Thyroid gland (tissue), 4 donors: ENCODE data around the gene TMEM38A. TPM values are rescaled to one million over a fixed set of nuclear protein-coding genes. Genes with fewer than 3 reads are reported as not detected.
"Not testable (repeated sequence)": the region's sequence is repeated elsewhere in the genome, so short reads cannot be mapped to it uniquely, and the experiment has no call there.

Experiments
- DNase-seq, 2 donors: peaks; one replicate each; pipeline ENCODE4 v3.0.0-alpha.2; 2019
- H3K27ac ChIP-seq, 3 donors: fragments of 200-600 bp; sonication (generic); 1 replicate in 2 of 3; 2 replicates in 1 of 3; pipeline ENCODE4 v1.5.1; 2016 to 2019; ENCODE audit warnings: mild to moderate bottlenecking in 1 of 3, moderate library complexity in 1 of 3
- H3K27me3 ChIP-seq: fragments of 200-600 bp; sonication (generic); one replicate; pipeline ENCODE4 v1.5.1; 2019
- H3K36me3 ChIP-seq, 2 donors: fragments of 200-600 bp; sonication (generic); one replicate each; pipeline ENCODE4 v1.5.1; 2016 to 2019
- H3K4me1 ChIP-seq, 2 donors: fragments of 200-600 bp; sonication (generic); one replicate each; pipeline ENCODE4 v1.5.1; 2017 to 2019
- H3K4me3 ChIP-seq, 3 donors: fragments of 200-600 bp; sonication (generic); replicated peaks in 1 of 3; 1 replicate in 2 of 3; 2 replicates in 1 of 3; pipeline ENCODE4 v1.5.1; 2016; ENCODE audit warnings: mild to moderate bottlenecking in 1 of 3
- H3K9me3 ChIP-seq: fragments of 200-600 bp; sonication (generic); one replicate; pipeline ENCODE4 v1.5.1; 2017
- POLR2A ChIP-seq, 2 donors: fragments of 450-650 bp; IDR thresholded peaks; one replicate each; pipeline ENCODE4 v1.6.1; 2017; ENCODE audit warnings: antibody characterized with exemption in 2 of 2, mild to moderate bottlenecking in 2 of 2, moderate library complexity in 1 of 2
- WGBS, 2 donors: methylation state at CpG; one replicate each; pipeline ENCODE4 v1.1.5; 2017; 5-methylcytosine and 5-hydroxymethylcytosine counted together
- intact Hi-C: fragments of 100-400 bp; cut with DNase I; formaldehyde crosslinking; loops from one replicate; pipeline ENCODE4 v1.15.1; 2023
- total RNA-seq, 4 donors: library from RNA; depleted of rRNA; stranded (reverse); fragments of >200 nt; gene quantifications; one replicate each; pipeline ENCODE4 v1.2.3, GENCODE V29; 2016
- TF ChIP-seq, protein P1 (sequence below), 6 experiments: fragments of 200-600 bp in 3 of 6; fragments of 450-650 bp in 3 of 6; sonication (generic) in 3 of 6; IDR thresholded peaks; one replicate each; pipeline ENCODE4 v1.5.1; 2016 to 2019; ENCODE audit warnings: antibody characterized with exemption in 6 of 6, mild to moderate bottlenecking in 2 of 6, inconsistent platforms in 1 of 6, moderate library complexity in 1 of 6

The TMEM38A gene
- total RNA-seq, 4 donors from 2014 or later = 3.2 to 7.8 (median 5.6) TPM

DNA sequence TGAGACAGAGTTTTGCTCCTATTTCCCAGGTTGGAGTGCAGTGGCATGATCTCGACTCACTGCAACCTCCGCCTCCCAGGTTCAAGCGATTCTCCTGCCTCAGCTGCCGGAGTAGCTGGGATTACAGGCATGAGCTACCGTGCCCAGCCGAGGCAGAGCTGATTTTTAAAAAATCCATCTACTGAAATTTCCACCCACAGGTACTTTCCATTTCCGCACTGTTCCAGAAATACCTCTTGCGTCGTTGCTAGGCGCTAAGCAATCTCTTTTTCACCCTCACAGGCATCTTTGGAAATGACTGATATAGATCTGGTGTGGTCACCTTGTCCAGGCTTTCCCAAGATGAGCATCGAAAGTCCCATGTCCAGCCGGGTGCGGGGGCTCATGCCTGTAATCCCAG lies 9.4 kb downstream of the TMEM38A start:
- DNase-seq = no peak
- no peaks in the 10 kb centered on the region for H3K27me3 ChIP-seq
- no peak overlapping the region for H3K4me3 ChIP-seq
- WGBS, 2 donors = 96 to 97% methylated on average over 13 of the region's 13 CpGs
- intact Hi-C loops = no loop called here
- H3K36me3 ChIP-seq = no peaks in the 10 kb centered on the region
- no peak overlapping the region for H3K27ac ChIP-seq
- TF ChIP-seq, protein P1, sequence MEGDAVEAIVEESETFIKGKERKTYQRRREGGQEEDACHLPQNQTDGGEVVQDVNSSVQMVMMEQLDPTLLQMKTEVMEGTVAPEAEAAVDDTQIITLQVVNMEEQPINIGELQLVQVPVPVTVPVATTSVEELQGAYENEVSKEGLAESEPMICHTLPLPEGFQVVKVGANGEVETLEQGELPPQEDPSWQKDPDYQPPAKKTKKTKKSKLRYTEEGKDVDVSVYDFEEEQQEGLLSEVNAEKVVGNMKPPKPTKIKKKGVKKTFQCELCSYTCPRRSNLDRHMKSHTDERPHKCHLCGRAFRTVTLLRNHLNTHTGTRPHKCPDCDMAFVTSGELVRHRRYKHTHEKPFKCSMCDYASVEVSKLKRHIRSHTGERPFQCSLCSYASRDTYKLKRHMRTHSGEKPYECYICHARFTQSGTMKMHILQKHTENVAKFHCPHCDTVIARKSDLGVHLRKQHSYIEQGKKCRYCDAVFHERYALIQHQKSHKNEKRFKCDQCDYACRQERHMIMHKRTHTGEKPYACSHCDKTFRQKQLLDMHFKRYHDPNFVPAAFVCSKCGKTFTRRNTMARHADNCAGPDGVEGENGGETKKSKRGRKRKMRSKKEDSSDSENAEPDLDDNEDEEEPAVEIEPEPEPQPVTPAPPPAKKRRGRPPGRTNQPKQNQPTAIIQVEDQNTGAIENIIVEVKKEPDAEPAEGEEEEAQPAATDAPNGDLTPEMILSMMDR (IDR thresholded peaks at IDR 0.05) = no peak
- no peak for TF ChIP-seq POLR2A (IDR thresholded peaks at IDR 0.05)
- H3K9me3 ChIP-seq = no peaks in the 10 kb centered on the region
- H3K4me1 ChIP-seq = no peaks in the 10 kb centered on the region

DNA sequence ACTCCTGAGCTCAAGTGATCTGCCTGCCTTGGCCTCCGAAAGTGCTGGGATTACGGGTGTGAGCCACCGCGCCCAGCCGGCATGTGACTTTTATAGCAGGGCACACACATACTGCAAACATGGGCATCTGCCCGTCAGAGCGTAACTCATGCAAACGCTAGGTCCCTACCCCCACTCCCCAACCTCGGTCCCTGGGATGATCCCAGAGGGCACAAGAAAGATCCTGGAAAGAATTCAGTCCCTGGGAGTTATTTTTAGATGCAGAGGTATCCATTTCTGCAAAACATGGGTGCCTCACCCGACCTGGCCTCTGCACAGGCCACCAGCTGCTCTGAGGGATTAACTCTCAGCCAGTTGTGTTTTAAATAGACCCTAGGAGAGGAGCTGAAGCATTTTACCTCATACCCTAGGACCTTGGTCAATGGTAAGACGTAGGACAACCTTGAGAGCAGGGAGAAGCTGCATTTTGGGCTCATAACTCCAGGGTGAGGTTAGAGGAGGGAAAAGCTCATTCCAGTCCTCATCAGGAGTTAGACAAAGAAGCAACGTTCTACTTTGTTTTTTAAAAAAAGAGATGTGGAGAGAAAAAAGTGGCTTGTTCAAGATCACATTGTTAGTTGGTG lies 10.8 kb downstream of the TMEM38A start:
- Histone ChIP-seq H3K4me1 (no peaks in the 10 kb centered on the region), H3K4me3 (no peak overlapping the region), H3K27ac (no peak overlapping the region), H3K36me3 (no peaks in the 10 kb centered on the region), H3K27me3 (no peaks in the 10 kb centered on the region), H3K9me3 (no peaks in the 10 kb centered on the region)
- TF ChIP-seq POLR2A (IDR thresholded peaks at IDR 0.05) = no peak
- TF ChIP-seq, protein P1 (IDR thresholded peaks at IDR 0.05) = no peak
- 83 to 88% methylated on average over 12 of the region's 12 CpGs for WGBS, 2 donors
- DNase-seq = no peak
- intact Hi-C loops = no loop called here

DNA sequence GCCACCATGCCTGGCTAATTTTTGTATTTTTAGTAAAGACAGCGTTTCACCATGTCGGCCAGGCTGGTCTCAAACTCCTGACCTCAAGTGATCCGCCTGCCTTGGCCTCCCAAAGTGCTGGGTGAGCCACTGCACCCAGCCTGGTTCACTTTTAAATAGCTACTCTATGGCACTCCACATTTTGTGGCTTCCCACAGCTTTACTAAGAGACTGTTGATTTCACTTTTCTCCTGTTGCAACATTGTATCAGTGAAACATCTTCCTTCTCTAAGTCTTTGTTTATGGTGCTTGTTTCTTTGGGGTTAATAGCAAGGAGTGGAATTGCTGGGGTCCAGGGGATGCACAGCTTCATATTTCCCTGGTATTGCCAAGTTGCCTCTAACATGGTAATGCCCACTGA lies 12.3 kb downstream of the TMEM38A start:
- DNase-seq = no peak
- H3K4me3 ChIP-seq = no peak overlapping the region
- no peaks in the 10 kb centered on the region for H3K36me3 ChIP-seq
- H3K27ac ChIP-seq = no peak overlapping the region
- TF ChIP-seq POLR2A (IDR thresholded peaks at IDR 0.05) = no peak
- TF ChIP-seq, protein P1 (IDR thresholded peaks at IDR 0.05) = no peak
- intact Hi-C loops = no loop called here
- 70 to 76% methylated on average over 3 of the region's 3 CpGs for WGBS, 2 donors
- no peaks in the 10 kb centered on the region for H3K4me1 ChIP-seq
- H3K9me3 ChIP-seq = no peaks in the 10 kb centered on the region
- H3K27me3 ChIP-seq = no peaks in the 10 kb centered on the region

DNA sequence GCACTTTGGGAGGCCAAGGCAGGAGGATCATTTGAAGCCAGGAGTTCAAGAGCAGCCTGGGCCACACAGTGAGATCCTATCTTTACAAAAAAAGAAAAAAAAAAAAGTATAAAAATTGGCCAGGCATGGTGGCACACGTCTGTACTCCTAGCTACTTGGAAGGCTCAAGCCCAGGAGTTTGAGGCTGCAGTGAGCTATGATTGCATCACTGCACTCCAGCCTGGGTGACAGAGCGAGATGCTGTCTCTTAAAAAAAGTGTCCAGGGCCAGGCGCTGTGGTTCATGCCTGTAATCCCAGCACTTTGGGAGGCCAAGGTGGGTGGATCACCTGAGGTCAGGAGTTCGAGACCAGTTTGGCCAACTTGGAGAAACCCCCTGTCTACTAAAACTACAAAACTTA lies 12.9 kb downstream of the TMEM38A start:
- intact Hi-C loops, H3K4me1 ChIP-seq, H3K27me3 ChIP-seq, DNase-seq, H3K36me3 ChIP-seq, H3K9me3 ChIP-seq, H3K4me3 ChIP-seq, H3K27ac ChIP-seq: not testable (repeated sequence)
- WGBS, 2 donors = 93% methylated on average over 4 of the region's 4 CpGs

DNA sequence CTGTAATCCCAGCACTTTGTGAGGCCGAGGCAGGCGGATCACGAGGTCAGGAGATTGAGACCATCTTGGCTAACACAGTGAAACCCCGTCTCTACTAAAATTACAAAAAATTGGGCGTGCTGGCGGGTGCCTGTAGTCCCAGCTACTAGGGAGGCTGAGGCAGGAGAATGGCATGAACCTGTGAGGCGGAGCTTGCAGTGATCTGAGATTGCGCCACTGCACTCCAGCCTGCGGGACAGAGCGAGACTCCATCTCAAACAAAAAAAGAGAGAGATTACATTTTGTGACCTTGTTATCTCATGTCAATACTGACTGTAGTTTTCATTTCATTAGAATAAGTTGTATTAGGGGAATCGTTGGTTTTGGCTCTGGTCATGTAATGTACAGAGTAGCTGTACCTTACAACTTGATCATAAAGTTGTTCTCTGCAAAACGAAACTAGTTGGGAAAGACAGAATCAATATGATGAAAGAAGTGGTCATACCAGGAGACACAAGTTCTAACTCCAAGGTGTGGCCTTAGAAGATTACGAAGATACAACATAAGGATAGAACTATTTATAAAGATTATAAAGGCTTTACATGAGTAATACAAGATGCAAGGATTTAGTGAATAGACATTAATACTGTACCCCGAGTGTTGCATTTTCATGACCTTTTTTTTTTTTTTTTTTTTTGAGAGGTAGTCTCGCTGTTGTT lies 15.3 kb downstream of the TMEM38A start:
- Histone ChIP-seq H3K27me3 (no peaks in the 10 kb centered on the region), H3K4me3 (no peak overlapping the region), H3K27ac (no peak overlapping the region), H3K36me3 (peaks cover 0 to 3% of the 10 kb centered on the region in 2 donors), H3K4me1 (no peaks in the 10 kb centered on the region), H3K9me3 (no peaks in the 10 kb centered on the region)
- no peak for DNase-seq
- WGBS, 2 donors = 95% methylated on average over 15 of the region's 15 CpGs
- intact Hi-C loops = no loop called here
- TF ChIP-seq, protein P1 (IDR thresholded peaks at IDR 0.05) = no peak
- TF ChIP-seq POLR2A (IDR thresholded peaks at IDR 0.05) = no peak
